GDM1 (cell line): ENCODE data around the gene CHCHD10.

ENCODE experiments used
- DNase-seq: peaks from one replicate; lab custom pipeline; 2025; lab: John Stamatoyannopoulos, UW

Gene CHCHD10

GRCh38 chr22:23767673-23768548, at the start of gene CHCHD10:
Gene CHCHD10 (minus strand): TSS chr22:23767972. CDS start chr22:23767874, 98 bp downstream.
- DNase-seq: peak; percentile 71

- DNase-seq: no peak
Observed at GRCh38 chr22:23817146-23817545, 49.4 kb upstream of the CHCHD10 start.

GRCh38 chr22:23816156-23816976, 48.6 kb upstream of the CHCHD10 start:
- no peak for DNase-seq

- DNase-seq: no peak
Observed at GRCh38 chr22:23815541-23816155, 47.9 kb upstream of the CHCHD10 start.

DNA sequence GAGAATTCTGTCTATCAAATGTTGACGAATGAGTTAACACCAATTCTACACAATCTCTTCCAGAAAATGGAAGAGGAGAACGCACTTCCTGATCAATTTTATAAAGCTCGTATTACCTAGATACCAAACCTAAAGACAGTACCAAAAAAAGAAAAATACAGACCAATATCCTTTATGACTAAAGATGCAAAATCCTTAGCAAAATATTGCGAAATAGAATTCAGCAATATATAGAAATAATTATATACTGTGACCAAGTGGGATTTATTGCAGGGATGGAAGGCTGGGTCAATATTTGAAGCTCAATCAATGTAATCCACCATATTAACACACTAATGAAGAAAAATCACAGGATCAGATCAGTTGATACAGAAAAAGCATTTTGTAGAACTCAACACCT, 44.6 kb upstream of the CHCHD10 start:
- no peak for DNase-seq

- DNase-seq: no peak
Observed at GRCh38 chr22:23806837-23807236, 39.1 kb upstream of the CHCHD10 start.

- no peak for DNase-seq
Observed at GRCh38 chr22:23804781-23805291, 37.1 kb upstream of the CHCHD10 start.

DNA sequence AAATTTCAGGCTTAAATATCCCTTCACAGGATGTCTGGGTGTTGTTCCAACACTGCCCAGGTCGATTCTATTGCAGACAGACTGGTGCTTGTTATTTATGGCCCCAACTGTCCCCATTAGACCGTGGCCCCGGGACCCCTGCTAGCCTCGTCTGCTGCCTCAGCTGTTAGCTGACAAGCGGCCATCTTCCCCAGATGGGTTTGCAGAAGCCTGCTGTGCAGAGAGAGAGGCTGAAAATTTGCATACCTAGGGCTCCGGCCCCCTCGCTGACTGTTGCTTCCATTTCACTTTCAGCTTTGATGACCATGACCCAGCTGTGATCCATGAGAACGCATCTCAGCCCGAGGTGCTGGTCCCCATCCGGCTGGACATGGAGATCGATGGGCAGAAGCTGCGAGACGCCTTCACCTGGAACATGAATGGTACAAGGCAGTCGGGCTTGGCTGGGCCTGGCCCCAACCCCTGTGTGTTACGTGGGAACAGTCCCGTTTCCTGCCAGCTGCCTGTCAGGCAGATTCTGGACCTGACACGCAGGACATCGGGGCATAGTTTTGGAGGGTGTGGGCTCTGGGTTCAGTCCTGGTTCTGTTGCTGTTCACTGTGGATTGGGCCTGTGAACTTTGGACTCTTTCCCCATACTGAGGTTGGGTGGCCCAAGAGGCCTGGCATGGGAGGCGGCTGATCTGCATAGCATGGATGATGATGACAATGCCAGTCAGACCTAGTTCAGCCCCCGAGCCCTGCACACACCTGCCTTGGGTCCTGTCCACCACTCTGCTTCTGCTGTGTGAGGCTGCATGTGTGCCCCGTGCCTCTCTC, 35.4 kb upstream of the CHCHD10 start:
- no peak for DNase-seq

DNA sequence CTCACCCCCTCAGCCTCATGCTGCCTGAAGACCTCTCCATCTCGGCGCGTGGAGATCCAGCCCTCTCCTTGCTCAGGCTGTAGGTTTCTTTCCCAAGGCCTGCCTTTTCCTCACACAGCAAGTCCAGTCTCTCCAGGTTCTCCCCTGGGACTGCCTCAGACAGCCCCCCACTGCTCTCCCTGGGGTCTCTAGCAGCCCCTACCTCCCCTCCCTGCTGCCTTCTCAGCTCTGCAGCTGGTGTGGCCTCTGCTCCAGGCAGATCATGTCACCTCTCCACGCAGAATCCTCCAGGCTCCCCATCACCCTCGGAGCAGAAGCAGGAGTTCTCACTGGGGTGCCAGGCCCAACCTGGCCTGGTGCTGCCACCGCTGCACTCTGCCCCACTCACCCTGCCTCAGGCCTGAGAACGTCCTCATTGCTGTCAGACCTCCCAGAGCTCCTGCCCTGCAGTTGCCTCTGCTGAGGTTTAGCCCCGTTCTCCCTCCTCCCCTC, 34.2 kb upstream of the CHCHD10 start:
- no peak for DNase-seq

- DNase-seq: no peak
Observed at GRCh38 chr22:23801238-23801821, 33.6 kb upstream of the CHCHD10 start.

DNA sequence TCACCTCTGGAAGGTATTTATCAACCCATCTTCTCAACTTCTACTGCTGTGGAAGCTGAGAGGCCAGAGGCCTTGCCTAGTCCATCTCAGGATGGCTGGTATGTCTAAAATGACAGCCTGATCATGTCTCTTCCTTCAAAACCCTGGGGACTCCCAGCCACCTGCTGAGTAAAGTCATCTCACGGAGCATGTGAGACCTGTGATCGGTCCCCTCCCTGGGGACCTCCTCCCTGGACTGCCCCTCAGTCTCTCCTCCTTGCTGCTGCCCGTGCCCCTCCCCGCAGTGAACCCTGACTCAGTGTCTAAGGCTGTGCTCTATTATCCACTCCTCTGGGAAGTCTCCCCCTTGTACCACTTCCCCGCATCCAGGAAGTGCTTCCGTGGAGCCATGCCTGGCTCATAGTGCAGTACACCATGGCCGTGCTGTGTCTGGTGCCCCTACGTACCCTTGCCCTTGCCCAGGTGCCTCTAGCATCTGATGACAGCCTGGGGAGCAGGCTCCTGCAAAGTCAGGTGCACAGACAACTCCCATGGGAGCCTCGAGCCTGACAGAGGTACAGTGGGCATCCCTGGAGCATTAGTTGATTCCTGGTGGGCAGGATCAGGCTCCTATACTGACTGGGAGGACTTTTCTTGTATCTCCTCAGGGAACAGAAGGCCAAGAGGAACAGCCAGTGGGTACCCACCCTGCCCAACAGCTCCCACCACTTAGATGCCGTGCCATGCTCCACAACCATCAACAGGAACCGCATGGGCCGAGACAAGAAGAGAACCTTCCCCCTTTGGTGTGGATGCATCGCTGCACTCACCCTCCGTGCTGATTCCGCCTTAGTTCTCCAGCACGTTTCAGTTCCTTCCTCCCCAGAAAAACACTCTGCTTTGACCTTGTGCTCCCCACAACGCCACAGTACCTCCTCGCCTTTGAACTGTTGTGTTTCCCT, 32.8 kb upstream of the CHCHD10 start:
- DNase-seq: no peak

DNA sequence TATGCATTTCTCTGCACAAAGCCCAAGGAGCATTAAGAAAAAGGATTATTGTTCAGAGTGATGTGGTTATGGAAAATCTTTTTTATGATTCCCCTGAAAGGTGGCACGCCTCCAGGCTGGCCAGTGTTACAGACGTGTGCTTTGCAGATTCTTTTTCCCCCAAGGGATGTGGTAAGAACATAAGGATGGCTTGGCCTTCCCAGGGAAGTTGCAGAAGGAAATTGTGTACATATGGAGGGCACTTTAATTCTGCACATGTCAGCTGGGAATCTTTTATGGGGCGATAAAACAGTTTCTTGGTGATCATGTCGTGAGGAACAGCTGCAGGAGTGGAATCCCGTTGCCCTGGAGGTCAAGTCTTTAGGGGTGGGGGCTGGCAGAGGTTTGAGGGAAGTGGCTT, 28.7 kb upstream of the CHCHD10 start:
- no peak for DNase-seq

DNA sequence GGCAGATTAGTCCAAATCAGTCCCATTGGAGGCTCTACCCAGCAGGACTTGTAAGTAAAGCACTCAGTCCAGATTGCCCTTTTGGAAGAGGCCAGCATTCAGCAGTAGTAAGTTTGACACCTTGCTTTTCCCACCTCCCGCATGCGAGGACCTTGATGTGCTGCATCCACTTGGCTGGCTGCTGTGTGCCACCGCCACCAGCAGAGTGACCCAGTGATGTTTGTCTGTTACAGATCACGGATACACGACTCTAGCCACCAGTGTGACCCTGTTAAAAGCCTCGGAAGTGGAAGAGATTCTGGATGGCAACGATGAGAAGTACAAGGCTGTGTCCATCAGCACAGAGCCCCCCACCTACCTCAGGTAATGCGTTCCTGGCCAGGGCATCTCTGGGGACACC, 25.6 kb upstream of the CHCHD10 start:
- no peak for DNase-seq

DNA sequence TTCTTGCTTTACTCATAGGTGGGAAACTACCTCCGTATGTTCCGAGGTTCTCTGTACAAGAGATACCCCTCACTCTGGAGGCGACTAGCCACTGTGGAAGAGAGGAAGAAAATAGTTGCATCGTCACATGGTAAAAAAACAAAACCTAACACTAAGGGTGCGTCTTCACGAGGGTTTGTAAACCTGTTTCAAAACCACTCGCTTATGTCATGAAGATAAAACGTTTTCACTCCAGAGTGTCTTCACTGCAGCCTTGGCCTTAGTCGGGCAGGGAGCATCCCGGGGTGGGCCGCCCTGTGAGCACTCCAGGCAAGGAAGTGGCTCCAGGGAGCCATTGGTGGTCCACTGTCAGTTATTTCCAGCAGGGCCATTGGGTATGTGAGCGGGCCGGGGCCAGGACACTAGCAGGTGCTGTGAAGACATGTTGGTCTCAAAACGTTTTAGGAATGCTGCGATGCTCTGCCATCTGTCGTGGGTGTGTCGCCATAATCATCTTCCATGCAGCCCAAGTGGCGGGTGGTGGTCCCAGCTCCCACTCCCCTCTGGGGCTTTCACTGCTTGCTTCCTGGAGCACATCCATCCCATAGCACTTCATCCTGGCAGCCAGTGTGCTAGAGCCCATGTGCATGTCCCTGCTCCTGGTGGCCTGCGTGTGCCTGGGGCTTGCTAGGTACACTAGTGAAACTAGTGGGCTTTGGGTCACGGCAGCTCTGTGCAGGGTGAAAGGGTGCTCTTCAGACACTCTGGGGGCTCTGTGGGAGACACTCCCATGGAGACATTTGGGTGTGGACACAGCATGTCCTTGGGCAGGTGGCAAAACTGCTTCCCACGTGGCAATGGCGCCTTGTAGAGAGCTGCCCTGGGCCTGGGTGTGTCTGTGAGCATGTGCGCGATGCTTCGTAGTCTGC, 24.2 kb upstream of the CHCHD10 start:
- DNase-seq: no peak

DNA sequence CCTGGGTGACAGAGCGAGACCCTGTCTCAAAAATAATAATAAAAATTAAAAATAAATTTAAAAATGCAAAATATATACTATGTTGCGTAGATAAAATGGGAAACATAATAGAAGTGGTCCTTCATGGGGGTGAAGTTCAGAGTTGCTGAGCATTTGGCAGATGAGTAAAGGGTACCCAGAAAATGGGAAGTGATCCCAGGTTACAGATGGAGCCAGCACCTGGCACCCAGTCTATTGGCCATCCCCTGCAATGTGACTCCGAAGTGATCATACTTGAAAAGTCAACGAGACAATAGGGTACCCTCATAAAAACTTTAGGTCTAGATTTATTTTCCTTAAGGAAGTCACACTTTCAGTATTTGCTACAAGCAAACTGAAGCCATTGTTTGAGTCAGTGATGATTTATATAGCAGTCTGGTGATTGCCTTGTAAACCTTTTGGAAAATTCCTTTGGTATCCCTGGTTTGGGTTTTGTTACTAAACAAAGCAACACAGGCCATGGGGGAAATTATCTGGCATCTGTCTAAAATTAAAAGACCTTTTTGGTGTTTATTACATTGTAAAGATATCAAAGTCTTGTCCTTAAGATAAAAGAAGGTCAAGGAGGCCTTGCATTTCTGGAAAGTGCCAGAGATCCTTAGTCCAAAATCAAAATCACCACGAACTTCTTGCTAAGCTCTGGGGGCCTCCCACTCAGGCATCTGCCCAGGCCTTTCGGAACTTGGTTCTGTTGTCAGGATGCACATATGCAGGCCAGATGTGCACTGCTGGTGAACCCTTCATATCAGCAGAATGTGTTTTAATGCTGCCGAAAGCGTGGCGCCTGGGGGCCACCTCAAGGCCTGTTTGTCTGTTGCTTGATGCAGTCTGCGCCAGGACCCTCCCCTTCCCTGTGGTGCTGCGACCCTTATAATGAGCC, 23.3 kb upstream of the CHCHD10 start:
- no peak for DNase-seq

GRCh38 chr22:23789638-23790037, 21.9 kb upstream of the CHCHD10 start:
- DNase-seq: no peak

- DNase-seq: no peak
Observed at GRCh38 chr22:23789121-23789520, 21.3 kb upstream of the CHCHD10 start.

DNA sequence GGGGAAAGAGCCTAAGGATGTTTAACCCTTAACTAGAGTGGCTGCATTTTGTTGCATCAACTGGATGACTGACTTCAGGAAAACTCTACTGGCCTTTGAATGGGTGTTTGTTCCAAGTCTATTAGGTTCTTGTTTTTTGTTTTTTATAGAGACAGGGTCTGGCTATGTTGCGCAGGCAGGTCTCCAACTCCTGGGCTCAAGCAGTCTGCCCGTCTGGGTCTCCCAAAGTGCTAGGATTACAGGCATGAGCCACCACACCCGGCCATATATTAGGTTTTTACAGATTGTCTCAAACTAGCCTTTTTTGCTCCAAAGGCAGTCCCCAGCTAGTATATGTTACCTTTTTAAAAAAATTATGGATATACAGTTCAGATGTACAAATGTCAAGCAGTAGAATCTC, 20.1 kb upstream of the CHCHD10 start:
- DNase-seq: no peak
